NCI-H2196 treated with DMSO at 0.1 percent for 48 hours (cell line): Measurements from ENCODE around the gene FAM234B.

Experiments
- DNase-seq: peaks from one replicate; lab custom pipeline; 2025; ENCODE audit not compliant: unreplicated experiment; lab: John Stamatoyannopoulos, UW

Gene FAM234B

GRCh38 chr12:13088496-13088895, 44.3 kb downstream of the FAM234B start:
- no peak for DNase-seq

GRCh38 chr12:13090054-13090453, 45.9 kb downstream of the FAM234B start:
- DNase-seq, result no peak

- no peak for DNase-seq
These were observed 47.7 kb downstream of the FAM234B start for GRCh38 chr12:13091832-13092231.

- no peak for DNase-seq
These were observed 49.1 kb downstream of the FAM234B start for GRCh38 chr12:13093191-13093847.

- no peak for DNase-seq
These were observed 49.7 kb downstream of the FAM234B start for GRCh38 chr12:13093848-13094220.

GRCh38 chr12:13094367-13094766, 50.2 kb downstream of the FAM234B start:
- DNase-seq, result no peak

GRCh38 chr12:13095266-13095995, 51.2 kb downstream of the FAM234B start:
- DNase-seq, result no peak

GRCh38 chr12:13097491-13098011, 53.4 kb downstream of the FAM234B start:
- no peak for DNase-seq

GRCh38 chr12:13099066-13099843, 55.1 kb downstream of the FAM234B start:
- DNase-seq, result no peak

- no peak for DNase-seq
These were observed 55.8 kb downstream of the FAM234B start for GRCh38 chr12:13099844-13100604.

- no peak for DNase-seq
These were observed 56.4 kb downstream of the FAM234B start for GRCh38 chr12:13100605-13100881.

GRCh38 chr12:13100882-13101769, 56.9 kb downstream of the FAM234B start:
- DNase-seq, result peak; percentile 18

GRCh38 chr12:13101821-13102375, 57.7 kb downstream of the FAM234B start:
- no peak for DNase-seq

GRCh38 chr12:13102461-13103195, 58.4 kb downstream of the FAM234B start:
- no peak for DNase-seq

- DNase-seq, result no peak
These were observed 59.3 kb downstream of the FAM234B start, which contains the start of gene GSG1 for GRCh38 chr12:13103391-13104033. Gene GSG1, minus strand, starts transcription at chr12:13103667. Its CDS starts 155 bp downstream, at chr12:13103512.

GRCh38 chr12:13104409-13104808, 60.2 kb downstream of the FAM234B start:
- DNase-seq, result no peak

GRCh38 chr12:13105781-13106180, 61.6 kb downstream of the FAM234B start:
- DNase-seq, result no peak

- no peak for DNase-seq
These were observed 62.5 kb downstream of the FAM234B start for GRCh38 chr12:13106666-13107065.

GRCh38 chr12:13112968-13113367, 68.8 kb downstream of the FAM234B start:
- DNase-seq, result no peak
